HepG2 (cell line): ENCODE results near the gene HOXD12.

ENCODE experiments used
- HDAC2 ChIP-seq: sonication (generic); formaldehyde crosslinking; IDR thresholded peaks from 2 replicates; pipeline ENCODE4 v1.4.0; 2020; ENCODE audit warnings: missing genetic modification reagents
- RFX5 ChIP-seq: IDR thresholded peaks from 2 replicates; pipeline ENCODE4 v1.6.1; 2011; ENCODE audit warnings: low read depth, low read length, improper control_type of control experiment
- TAF15 ChIP-seq: fragments of 200-400 bp; formaldehyde crosslinking; IDR thresholded peaks from one replicate; pipeline ENCODE4 v1.6.1; 2018; ENCODE audit warnings: mild to moderate bottlenecking, low read depth, low read length; ENCODE audit not compliant: poor library complexity, severe bottlenecking

DNA sequence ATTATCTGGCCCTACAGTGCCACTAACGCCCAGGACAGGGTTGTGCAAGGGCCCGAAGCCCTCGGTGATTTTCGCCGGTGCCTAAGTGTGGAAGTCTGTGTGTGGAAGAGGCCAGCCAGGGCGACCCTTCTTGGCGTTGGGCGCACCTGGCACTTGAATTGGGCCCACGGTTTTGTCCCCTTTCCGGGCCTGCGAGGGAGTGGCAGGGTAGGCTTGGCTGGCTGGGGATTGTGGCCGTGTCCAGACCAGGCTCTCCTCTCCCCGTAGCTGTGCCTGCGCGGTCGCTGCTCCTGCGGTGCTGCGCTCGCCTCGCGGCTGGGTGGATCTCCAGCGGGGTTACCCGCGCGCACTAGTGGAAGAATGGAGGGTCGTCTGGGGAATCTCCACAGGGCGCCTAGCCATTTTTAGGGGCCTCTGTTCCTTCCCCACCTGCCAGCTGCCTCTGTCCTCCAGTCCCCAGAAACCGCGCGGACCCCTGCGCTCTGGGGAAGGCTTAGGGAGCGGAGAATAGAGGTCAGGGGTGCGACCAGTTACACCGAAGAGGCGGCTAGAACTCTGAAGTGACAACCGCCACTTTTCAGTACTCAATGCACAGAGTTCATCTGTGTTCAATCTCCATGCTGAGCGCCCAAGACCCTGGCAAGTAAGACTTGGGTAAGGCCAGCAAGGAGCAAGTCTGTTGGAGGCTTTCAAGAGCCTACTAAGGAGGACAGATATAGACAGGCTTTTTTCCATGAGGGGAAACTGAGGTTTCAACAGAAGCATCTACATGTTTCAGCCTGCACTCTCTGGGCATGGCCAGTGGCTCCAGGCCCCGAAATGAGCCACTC is 31.8 kb upstream of the HOXD12 start:
- no peak for TF ChIP-seq TAF15
- TF ChIP-seq HDAC2 (CRISPR knock-in tag), result no peak
- no peak for TF ChIP-seq RFX5
